ENCODE measurements around the gene TAF1B.
A peak's percentile ranks its signal among the peaks of the same experiment; 100 is the strongest.

Gene TAF1B

DNA sequence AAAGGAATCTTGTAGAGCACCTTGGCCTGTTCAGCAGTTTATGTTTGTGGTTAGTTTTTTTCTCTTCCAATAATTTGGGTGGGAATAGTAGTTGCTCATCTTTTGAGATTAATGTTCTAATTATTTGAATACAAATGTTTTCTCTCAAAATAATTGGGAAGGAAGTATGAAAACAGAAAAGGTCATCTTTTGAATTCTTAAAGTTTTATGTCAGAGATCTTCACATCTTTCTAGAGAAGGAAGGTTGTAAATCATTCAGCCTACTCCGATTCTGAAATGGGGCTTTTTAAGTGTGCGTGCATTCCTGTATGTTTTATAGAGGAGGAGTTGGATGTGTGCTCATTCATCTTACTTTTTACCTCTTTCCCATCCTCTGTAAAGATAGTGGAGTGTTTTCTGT, 137.2 kb downstream of the TAF1B start:
- H2BK12ac ChIP-seq (ENCODE audit: low read length in 2 of 2): no peak overlapping the region
- H3K27me3 ChIP-seq (ENCODE audit: control insufficient read depth in 1 of 2, insufficient read depth in 1 of 2, low read length in 2 of 2): no peaks in the 10 kb centered on the region
- WGBS: no CpG with 5 or more reads among the region's 2 CpGs
- H2BK5ac ChIP-seq (ENCODE audit: low read depth, low read length, poor library complexity, severe bottlenecking): no peak overlapping the region
- H3K4me3 ChIP-seq (ENCODE audit: insufficient read depth in 1 of 2, low read depth in 1 of 2, low read length in 2 of 2): no peak overlapping the region
- no peak overlapping the region for H3K27ac ChIP-seq (ENCODE audit: low read length, poor library complexity, severe bottlenecking)
- no peak overlapping the region for H3K18ac ChIP-seq (ENCODE audit: low read depth in 1 of 2, low read length in 2 of 2)
- H3K14ac ChIP-seq (ENCODE audit: low read length in 2 of 2): no peak overlapping the region
- no peak overlapping the region for H3K4me2 ChIP-seq (ENCODE audit: low read length, poor library complexity, severe bottlenecking)
- H2BK120ac ChIP-seq (ENCODE audit: low read depth, low read length): no peak overlapping the region
- H3K23ac ChIP-seq (ENCODE audit: low read length in 2 of 2): no peak overlapping the region
- no peaks in the 10 kb centered on the region for H3K79me1 ChIP-seq (replicated peaks; ENCODE audit: low read length, poor library complexity, severe bottlenecking)
- no peaks in the 10 kb centered on the region for H3K36me3 ChIP-seq (ENCODE audit: control insufficient read depth in 1 of 2, insufficient read depth in 2 of 2, low read depth in 1 of 2, low read length in 2 of 2)
- no peak overlapping the region for H3K4ac ChIP-seq (ENCODE audit: low read depth in 1 of 2, low read length in 2 of 2)
- H3K4me1 ChIP-seq (ENCODE audit: control insufficient read depth, insufficient read depth, low read depth, low read length): peaks cover 18% of the 10 kb centered on the region
- no peak for DNase-seq
- no peaks in the 10 kb centered on the region for H3K9me3 ChIP-seq (ENCODE audit: control insufficient read depth, low read length)
- no peak overlapping the region for H2AK5ac ChIP-seq (ENCODE audit: low read length, severe bottlenecking)
- H2BK15ac ChIP-seq (ENCODE audit: low read depth, poor library complexity, severe bottlenecking): no peak overlapping the region
- no peak overlapping the region for H2AFZ ChIP-seq (ENCODE audit: low read depth, low read length)
- no peak overlapping the region for H4K8ac ChIP-seq (ENCODE audit: low read length)
- H3K9ac ChIP-seq (ENCODE audit: low read length): no peak overlapping the region
- H4K91ac ChIP-seq (ENCODE audit: low read length): no peak overlapping the region

DNA sequence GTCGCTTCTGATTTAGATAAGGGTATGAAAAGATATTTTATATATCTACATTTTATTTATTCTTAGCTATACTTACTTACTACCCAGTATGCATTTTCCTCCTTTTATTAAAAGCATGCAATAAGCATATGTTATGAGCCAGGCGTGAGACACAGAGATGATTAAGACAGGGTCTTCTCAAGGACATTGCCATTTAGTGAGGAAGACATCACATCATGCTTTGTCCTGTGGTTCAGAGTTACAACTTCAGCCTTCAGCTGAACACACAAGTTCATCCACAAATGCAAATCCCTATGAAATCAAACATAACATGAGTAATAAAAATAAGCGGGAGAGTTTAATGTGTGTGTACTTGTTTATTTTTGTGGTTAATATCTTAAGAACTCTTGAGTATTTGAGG, 138.4 kb downstream of the TAF1B start:
- peaks cover 11% of the 10 kb centered on the region for H3K4me1 ChIP-seq (ENCODE audit: control insufficient read depth, insufficient read depth, low read depth, low read length)
- no peak overlapping the region for H3K4me3 ChIP-seq (ENCODE audit: insufficient read depth in 1 of 2, low read depth in 1 of 2, low read length in 2 of 2)
- no peak overlapping the region for H3K23ac ChIP-seq (ENCODE audit: low read length in 2 of 2)
- H2BK5ac ChIP-seq (ENCODE audit: low read depth, low read length, poor library complexity, severe bottlenecking): no peak overlapping the region
- H2BK12ac ChIP-seq (ENCODE audit: low read length in 2 of 2): no peak overlapping the region
- H2AFZ ChIP-seq (ENCODE audit: low read depth, low read length): no peak overlapping the region
- H2AK5ac ChIP-seq (ENCODE audit: low read length, severe bottlenecking): no peak overlapping the region
- no peak overlapping the region for H3K4me2 ChIP-seq (ENCODE audit: low read length, poor library complexity, severe bottlenecking)
- no peaks in the 10 kb centered on the region for H3K79me1 ChIP-seq (replicated peaks; ENCODE audit: low read length, poor library complexity, severe bottlenecking)
- 83% methylated on average over 2 of the region's 3 CpGs for WGBS
- H2BK15ac ChIP-seq (ENCODE audit: low read depth, poor library complexity, severe bottlenecking): no peak overlapping the region
- no peak overlapping the region for H3K27ac ChIP-seq (ENCODE audit: low read length, poor library complexity, severe bottlenecking)
- no peaks in the 10 kb centered on the region for H3K36me3 ChIP-seq (ENCODE audit: control insufficient read depth in 1 of 2, insufficient read depth in 2 of 2, low read depth in 1 of 2, low read length in 2 of 2)
- H4K91ac ChIP-seq (ENCODE audit: low read length): no peak overlapping the region
- no peak overlapping the region for H3K14ac ChIP-seq (ENCODE audit: low read length in 2 of 2)
- H3K9me3 ChIP-seq (ENCODE audit: control insufficient read depth, low read length): no peaks in the 10 kb centered on the region
- no peaks in the 10 kb centered on the region for H3K27me3 ChIP-seq (ENCODE audit: control insufficient read depth in 1 of 2, insufficient read depth in 1 of 2, low read length in 2 of 2)
- H3K9ac ChIP-seq (ENCODE audit: low read length): peak overlapping the region; percentile 74
- no peak overlapping the region for H4K8ac ChIP-seq (ENCODE audit: low read length)
- no peak overlapping the region for H3K4ac ChIP-seq (ENCODE audit: low read depth in 1 of 2, low read length in 2 of 2)
- H3K18ac ChIP-seq (ENCODE audit: low read depth in 1 of 2, low read length in 2 of 2): no peak overlapping the region
- H2BK120ac ChIP-seq (ENCODE audit: low read depth, low read length): no peak overlapping the region
- DNase-seq: no peak

DNA sequence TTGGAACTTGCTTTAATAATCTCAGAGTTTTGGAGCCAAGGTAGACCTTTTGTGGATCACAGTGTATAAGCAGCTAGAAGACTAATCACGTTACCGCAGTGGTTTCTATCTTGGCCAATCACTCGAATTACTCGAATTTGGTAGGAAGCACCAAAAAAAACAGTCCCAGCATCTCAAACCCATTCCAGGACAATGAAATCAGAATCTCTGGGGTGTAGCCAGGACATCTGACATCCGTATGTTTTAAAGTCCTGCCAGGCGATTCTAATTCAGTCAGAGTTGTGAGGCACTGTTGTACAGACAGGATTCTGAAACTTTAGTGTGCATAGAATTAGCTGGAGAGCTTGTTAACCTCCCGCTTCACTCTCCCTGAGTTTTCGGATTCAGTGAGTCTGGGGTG, 139.0 kb downstream of the TAF1B start:
- H3K18ac ChIP-seq (ENCODE audit: low read depth in 1 of 2, low read length in 2 of 2): no peak overlapping the region
- H3K4me1 ChIP-seq (ENCODE audit: control insufficient read depth, insufficient read depth, low read depth, low read length): peaks cover 11% of the 10 kb centered on the region
- H2AK5ac ChIP-seq (ENCODE audit: low read length, severe bottlenecking): no peak overlapping the region
- H3K4me3 ChIP-seq (ENCODE audit: insufficient read depth in 1 of 2, low read depth in 1 of 2, low read length in 2 of 2): peak overlapping the region in 1 of 2 experiments; percentile 55
- H4K8ac ChIP-seq (ENCODE audit: low read length): no peak overlapping the region
- DNase-seq: no peak
- H2BK120ac ChIP-seq (ENCODE audit: low read depth, low read length): no peak overlapping the region
- H3K36me3 ChIP-seq (ENCODE audit: control insufficient read depth in 1 of 2, insufficient read depth in 2 of 2, low read depth in 1 of 2, low read length in 2 of 2): no peaks in the 10 kb centered on the region
- WGBS: 82% methylated on average over 8 of the region's 8 CpGs
- H2BK12ac ChIP-seq (ENCODE audit: low read length in 2 of 2): no peak overlapping the region
- no peak overlapping the region for H4K91ac ChIP-seq (ENCODE audit: low read length)
- H2AFZ ChIP-seq (ENCODE audit: low read depth, low read length): no peak overlapping the region
- H2BK5ac ChIP-seq (ENCODE audit: low read depth, low read length, poor library complexity, severe bottlenecking): no peak overlapping the region
- no peaks in the 10 kb centered on the region for H3K27me3 ChIP-seq (ENCODE audit: control insufficient read depth in 1 of 2, insufficient read depth in 1 of 2, low read length in 2 of 2)
- H3K4ac ChIP-seq (ENCODE audit: low read depth in 1 of 2, low read length in 2 of 2): no peak overlapping the region
- H3K27ac ChIP-seq (ENCODE audit: low read length, poor library complexity, severe bottlenecking): no peak overlapping the region
- no peaks in the 10 kb centered on the region for H3K79me1 ChIP-seq (replicated peaks; ENCODE audit: low read length, poor library complexity, severe bottlenecking)
- no peaks in the 10 kb centered on the region for H3K9me3 ChIP-seq (ENCODE audit: control insufficient read depth, low read length)
- peak overlapping the region; percentile 74 for H3K9ac ChIP-seq (ENCODE audit: low read length)
- H2BK15ac ChIP-seq (ENCODE audit: low read depth, poor library complexity, severe bottlenecking): peak overlapping the region; percentile 40
- H3K23ac ChIP-seq (ENCODE audit: low read length in 2 of 2): no peak overlapping the region
- no peak overlapping the region for H3K14ac ChIP-seq (ENCODE audit: low read length in 2 of 2)
- H3K4me2 ChIP-seq (ENCODE audit: low read length, poor library complexity, severe bottlenecking): no peak overlapping the region

DNA sequence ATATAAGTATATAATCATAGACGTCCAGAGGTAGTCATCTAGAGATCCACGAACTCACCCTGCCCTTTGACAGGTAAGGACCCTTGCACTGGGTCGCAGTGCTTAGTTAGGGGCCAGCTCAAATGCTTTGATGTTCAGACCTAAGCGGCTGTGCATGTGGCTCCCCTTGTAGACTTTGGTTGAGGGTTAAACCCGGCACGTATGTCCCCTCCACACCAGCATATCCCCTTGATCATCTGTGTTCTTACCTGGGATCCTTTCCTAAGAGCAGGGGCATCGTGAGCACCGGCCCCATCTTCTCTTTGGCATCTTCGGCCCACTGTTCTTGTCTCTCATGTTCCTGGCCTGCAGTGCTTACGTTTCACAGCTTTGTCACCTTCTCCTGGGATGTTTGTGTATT, 139.6 kb downstream of the TAF1B start:
- Histone ChIP-seq H3K27ac (ENCODE audit: low read length, poor library complexity, severe bottlenecking) (no peak overlapping the region), H3K4me3 (ENCODE audit: insufficient read depth in 1 of 2, low read depth in 1 of 2, low read length in 2 of 2) (peak overlapping the region in 1 of 2 experiments; percentile 55), H2AK5ac (ENCODE audit: low read length, severe bottlenecking) (peak overlapping the region; percentile 79), H3K14ac (ENCODE audit: low read length in 2 of 2) (peak overlapping the region in 1 of 2 experiments; percentile 36), H2BK15ac (ENCODE audit: low read depth, poor library complexity, severe bottlenecking) (no peak overlapping the region), H3K9me3 (ENCODE audit: control insufficient read depth, low read length) (no peaks in the 10 kb centered on the region), H2BK5ac (ENCODE audit: low read depth, low read length, poor library complexity, severe bottlenecking) (no peak overlapping the region), H2BK120ac (ENCODE audit: low read depth, low read length) (no peak overlapping the region), H2BK12ac (ENCODE audit: low read length in 2 of 2) (peak overlapping the region in 1 of 2 experiments; percentile 63), H3K18ac (ENCODE audit: low read depth in 1 of 2, low read length in 2 of 2) (no peak overlapping the region), H3K36me3 (ENCODE audit: control insufficient read depth in 1 of 2, insufficient read depth in 2 of 2, low read depth in 1 of 2, low read length in 2 of 2) (no peaks in the 10 kb centered on the region), H3K4me1 (ENCODE audit: control insufficient read depth, insufficient read depth, low read depth, low read length) (peaks cover 11% of the 10 kb centered on the region), H3K79me1 (replicated peaks; ENCODE audit: low read length, poor library complexity, severe bottlenecking) (no peaks in the 10 kb centered on the region), H3K23ac (ENCODE audit: low read length in 2 of 2) (no peak overlapping the region), H4K8ac (ENCODE audit: low read length) (no peak overlapping the region), H2AFZ (ENCODE audit: low read depth, low read length) (no peak overlapping the region), H3K9ac (ENCODE audit: low read length) (peak overlapping the region; percentile 74), H3K4ac (ENCODE audit: low read depth in 1 of 2, low read length in 2 of 2) (no peak overlapping the region), H4K91ac (ENCODE audit: low read length) (no peak overlapping the region), H3K4me2 (ENCODE audit: low read length, poor library complexity, severe bottlenecking) (no peak overlapping the region), H3K27me3 (ENCODE audit: control insufficient read depth in 1 of 2, insufficient read depth in 1 of 2, low read length in 2 of 2) (no peaks in the 10 kb centered on the region)
- 88% methylated on average over 9 of the region's 10 CpGs for WGBS
- no peak for DNase-seq

All from mesenchymal stem cell (in vitro differentiated cells and primary cell).